H1 (cell line): ENCODE results near the gene FOSL1. TPM values are rescaled to one million over a fixed set of nuclear protein-coding genes. Genes with fewer than 3 reads are reported as not detected.

ENCODE experiments used
- CTCF ChIA-PET: fragments of 300-600 bp; sonication (Branson Sonifier 250); formaldehyde crosslinking; loops from one replicate; lab custom pipeline; 2021; ENCODE audit not compliant: partially characterized antibody; lab: Charles Lee
- POLR2A ChIA-PET: fragments of 300-600 bp; sonication (Branson Sonifier 250); formaldehyde crosslinking; loops from one replicate; lab custom pipeline; 2021; ENCODE audit warnings: inconsistent platforms; ENCODE audit not compliant: partially characterized antibody; lab: Charles Lee
- DNase-seq, 2 experiments: peaks; one replicate each; pipeline versions ENCODE4 v3.0.0 to v3.0.0-alpha.2; 2010 to 2022; ENCODE audit warnings: low spot score in 2 of 2, low read depth in 1 of 2, mixed read lengths in 1 of 2
- FAIRE-seq: peaks from 2 replicates; lab custom pipeline; 2011; peaks lifted over from hg19 to GRCh38; lab: Jason Lieb, UNC
- H2AFZ ChIP-seq: 2 replicates; pipeline ENCODE4 v1.8.1; 2012; ENCODE audit warnings: low read length, inconsistent platforms
- H2AK5ac ChIP-seq: 2 replicates; pipeline ENCODE4 v1.6.1; 2013; ENCODE audit warnings: low read depth, low read length
- H2BK120ac ChIP-seq: replicated peaks from 2 replicates; pipeline ENCODE3; 2013; ENCODE audit warnings: low read depth, low read length, inconsistent platforms
- H2BK12ac ChIP-seq: 2 replicates; pipeline ENCODE4 v1.6.1; 2013; ENCODE audit warnings: low read depth, low read length
- H2BK15ac ChIP-seq: 2 replicates; pipeline ENCODE4 v1.6.1; 2013; ENCODE audit warnings: low read length
- H2BK20ac ChIP-seq: 2 replicates; pipeline ENCODE4 v1.6.1; 2013; ENCODE audit warnings: low read length
- H2BK5ac ChIP-seq: 2 replicates; pipeline ENCODE4 v1.6.1; 2013; ENCODE audit warnings: low read depth, low read length
- H3K14ac ChIP-seq: 2 replicates; pipeline ENCODE4 v1.6.1; 2013; ENCODE audit warnings: inconsistent platforms; ENCODE audit not compliant: insufficient read length
- H3K18ac ChIP-seq: 2 replicates; pipeline ENCODE4 v1.6.1; 2013; ENCODE audit warnings: low read length; ENCODE audit errors: extremely low read depth
- H3K23ac ChIP-seq: 2 replicates; pipeline ENCODE4 v1.6.1; 2013; ENCODE audit warnings: inconsistent platforms; ENCODE audit not compliant: insufficient read length
- H3K23me2 ChIP-seq: 2 replicates; pipeline ENCODE4 v1.6.1; 2013; ENCODE audit warnings: low read depth, low read length
- H3K27ac ChIP-seq: 2 replicates; pipeline ENCODE4 v1.6.1; 2011; ENCODE audit warnings: low read depth, low read length, inconsistent platforms
- H3K27me3 ChIP-seq, 4 experiments: replicated peaks in 1 of 4; 1 replicate in 1 of 4; 2 replicates in 3 of 4; pipeline versions ENCODE4 v1.6.1 to v1.8.1; 2011 to 2013; ENCODE audit warnings: low read length in 3 of 4, mild to moderate bottlenecking in 3 of 4, inconsistent platforms in 2 of 4, mixed read lengths in 2 of 4, moderate library complexity in 1 of 4; ENCODE audit not compliant: control insufficient read depth in 3 of 4, insufficient read depth in 3 of 4; ENCODE audit errors: extremely low read depth in 1 of 4
- H3K36me3 ChIP-seq, 4 experiments: 2 replicates each; pipeline versions ENCODE4 v1.6.1 to v1.8.1; 2011 to 2013; ENCODE audit warnings: mild to moderate bottlenecking in 4 of 4, low read length in 3 of 4, moderate library complexity in 2 of 4, control low read depth in 1 of 4, inconsistent platforms in 1 of 4; ENCODE audit not compliant: insufficient read depth in 4 of 4, control insufficient read depth in 2 of 4
- H3K4ac ChIP-seq: replicated peaks from 2 replicates; pipeline ENCODE3; 2013; ENCODE audit warnings: low read length, low read depth, mixed read lengths, inconsistent platforms; ENCODE audit not compliant: insufficient read length
- H3K4me1 ChIP-seq, 4 experiments: replicated peaks in 1 of 4; 1 replicate in 1 of 4; 2 replicates in 3 of 4; pipeline versions ENCODE4 v1.6.1 to v1.8.1; 2011 to 2013; ENCODE audit warnings: low read length in 3 of 4, inconsistent platforms in 2 of 4, mixed read lengths in 1 of 4; ENCODE audit not compliant: insufficient read depth in 4 of 4, control insufficient read depth in 3 of 4
- H3K4me2 ChIP-seq, 2 experiments: 2 replicates each; pipeline versions ENCODE4 v1.6.1 to v1.8.1; 2011 to 2013; ENCODE audit warnings: low read depth in 2 of 2, low read length in 2 of 2, control low read depth in 1 of 2, inconsistent platforms in 1 of 2, mild to moderate bottlenecking in 1 of 2; ENCODE audit not compliant: insufficient read depth in 1 of 2
- H3K4me3 ChIP-seq, 4 experiments: fragments of 200-600, 300-600 bp in 1 of 4; sonication (generic), shearing (Covaris generic), sonication (Bioruptor Twin) in 1 of 4; 2 replicates each; pipeline versions ENCODE4 v1.5.1 to v1.8.1; 2011 to 2016; ENCODE audit warnings: low read length in 4 of 4, low read depth in 3 of 4, control low read depth in 2 of 4, inconsistent platforms in 2 of 4, mild to moderate bottlenecking in 2 of 4, mixed read lengths in 1 of 4, moderate library complexity in 1 of 4; ENCODE audit not compliant: insufficient read depth in 2 of 4; ENCODE audit errors: extremely low read depth in 1 of 4
- H3K56ac ChIP-seq: replicated peaks from 2 replicates; pipeline ENCODE3; 2013; ENCODE audit warnings: low read depth, mild to moderate bottlenecking, mixed read lengths, low read length, inconsistent platforms; ENCODE audit not compliant: insufficient read length
- H3K79me1 ChIP-seq: 2 replicates; pipeline ENCODE4 v1.6.1; 2013; ENCODE audit warnings: low read depth, low read length, control low read depth
- H3K79me2 ChIP-seq, 2 experiments: 2 replicates each; pipeline versions ENCODE4 v1.6.1 to v1.8.1; 2012 to 2013; ENCODE audit warnings: low read length in 2 of 2, mild to moderate bottlenecking in 2 of 2, inconsistent platforms in 1 of 2; ENCODE audit not compliant: insufficient read depth in 2 of 2, control insufficient read depth in 1 of 2
- H3K9ac ChIP-seq, 4 experiments: replicated peaks in 1 of 4; 1 replicate in 1 of 4; 2 replicates in 3 of 4; pipeline versions ENCODE4 v1.6.1 to v1.8.1; 2011 to 2013; ENCODE audit warnings: low read depth in 3 of 4, low read length in 3 of 4, control low read depth in 2 of 4, mild to moderate bottlenecking in 2 of 4, moderate library complexity in 2 of 4, inconsistent platforms in 1 of 4; ENCODE audit errors: extremely low read depth in 1 of 4
- H3K9me3 ChIP-seq, 2 experiments: 2 replicates each; pipeline versions ENCODE4 v1.6.1 to v1.8.1; 2012 to 2013; ENCODE audit warnings: mild to moderate bottlenecking in 2 of 2, moderate library complexity in 2 of 2, control low read depth in 1 of 2, inconsistent platforms in 1 of 2, low read depth in 1 of 2, low read length in 1 of 2, mixed read lengths in 1 of 2; ENCODE audit not compliant: insufficient read depth in 2 of 2
- H4K20me1 ChIP-seq, 2 experiments: replicated peaks in 1 of 2; 2 replicates each; pipeline versions ENCODE3 to v1.8.1; 2011 to 2013; ENCODE audit warnings: inconsistent platforms in 2 of 2, low read length in 2 of 2, mild to moderate bottlenecking in 1 of 2; ENCODE audit not compliant: insufficient read depth in 2 of 2, control insufficient read depth in 1 of 2
- H4K5ac ChIP-seq: 2 replicates; pipeline ENCODE4 v1.6.1; 2013; ENCODE audit warnings: low read length, low read depth, mixed read lengths, inconsistent platforms; ENCODE audit not compliant: insufficient read length
- H4K8ac ChIP-seq: 2 replicates; pipeline ENCODE4 v1.8.0; 2013; ENCODE audit warnings: mild to moderate bottlenecking, moderate library complexity, low read length, inconsistent platforms; ENCODE audit not compliant: insufficient read depth; ENCODE audit errors: extremely low read depth
- H4K91ac ChIP-seq: replicated peaks from 2 replicates; pipeline ENCODE3; 2013; ENCODE audit warnings: low read length, mixed read lengths, inconsistent platforms; ENCODE audit not compliant: insufficient read length
- BRCA1 ChIP-seq: IDR thresholded peaks from 2 replicates; pipeline ENCODE4 v1.6.1; 2012; ENCODE audit warnings: low read depth, low read length, improper control_type of control experiment
- CTBP2 ChIP-seq: IDR thresholded peaks from 2 replicates; pipeline ENCODE4 v1.7.0; 2011; ENCODE audit warnings: borderline replicate concordance, mild to moderate bottlenecking, moderate library complexity, mixed read lengths, low read length; ENCODE audit not compliant: insufficient read depth, insufficient read length
- FOSL1 ChIP-seq: IDR thresholded peaks from 2 replicates; pipeline ENCODE4 v1.6.1; 2011; ENCODE audit warnings: mild to moderate bottlenecking, low read depth, low read length, moderate library complexity; ENCODE audit not compliant: insufficient read depth
- MAFK ChIP-seq: IDR thresholded peaks from 2 replicates; pipeline ENCODE4 v1.6.1; 2012; ENCODE audit warnings: low read depth, mild to moderate bottlenecking, improper control_type of control experiment, low read length
- RAD21 ChIP-seq, 2 experiments: IDR thresholded peaks in 1 of 2; conservative IDR thresholded peaks in 1 of 2; 2 replicates each; pipeline ENCODE4 v1.6.1; 2011; ENCODE audit warnings: low read depth in 2 of 2, low read length in 2 of 2, improper control_type of control experiment in 1 of 2, inconsistent platforms in 1 of 2, mild to moderate bottlenecking in 1 of 2, moderate library complexity in 1 of 2
- RBBP5 ChIP-seq: IDR thresholded peaks from 2 replicates; pipeline ENCODE4 v1.7.1; 2012; ENCODE audit warnings: low read depth, mild to moderate bottlenecking, inconsistent platforms, low read length, moderate library complexity, borderline replicate concordance
- SIX5 ChIP-seq: IDR thresholded peaks from 2 replicates; pipeline ENCODE4 v1.6.1; 2011; ENCODE audit warnings: mild to moderate bottlenecking, low read depth, low read length
- SP1 ChIP-seq: IDR thresholded peaks from 2 replicates; pipeline ENCODE4 v1.6.1; 2011; ENCODE audit warnings: low read depth, low read length
- WGBS, 2 experiments: shearing (Covaris generic) in 1 of 2; methylation state at CpG; one replicate each; pipeline versions ENCODE4 v1.1.6 to v1.1.7; 2013 to 2015; ENCODE audit warnings: low lambda C conversion rate in 2 of 2, mixed read lengths in 2 of 2, inconsistent platforms in 1 of 2, low coverage in 1 of 2, missing lambda C conversion rate in 1 of 2; ENCODE audit not compliant: insufficient replicate concordance in 2 of 2, insufficient coverage in 1 of 2, insufficient read length in 1 of 2; ENCODE audit errors: extremely low coverage in 1 of 2, missing lambda C conversion rate in 1 of 2; 5-methylcytosine and 5-hydroxymethylcytosine counted together
- polyA plus RNA-seq, 7 experiments: library from polyadenylated mRNA; depleted of rRNA in 3 of 7; stranded (reverse) in 5 of 7; unstranded in 2 of 7; fragments of >200 nt in 5 of 7; fragments of 200-250 nt in 2 of 7; gene quantifications; 1 replicate in 5 of 7; 2 replicates in 1 of 7; 4 replicates in 1 of 7; pipeline versions ENCODE4 v1.2.1 to v1.2.3, GENCODE V29; 2011 to 2013; ENCODE audit warnings: missing spikeins in 2 of 7, mixed read lengths in 2 of 7
- total RNA-seq: library from RNA; stranded (reverse); fragmentation: NEBNext Ultra II Directional; extraction: Animal tissue kit (Norgen Biotek cat#: 25700); gene quantifications from 2 replicates; pipeline ENCODE4 v1.2.1, GENCODE V29; 2021

FOSL1 gene
- total and polyA plus RNA-seq, 2 of the 8 experiments (the other 6 are each of a cell fraction or from before 2014, with no cell fraction given): 6.3 to 7.2 TPM

GRCh38 chr11:65892661-65893317, 7.4 kb downstream of the FOSL1 start:
- H3K23me2 ChIP-seq: peaks cover 20% of the 10 kb centered on the region
- H2BK120ac ChIP-seq: no peak overlapping the region
- no peak overlapping the region for H4K5ac ChIP-seq
- H3K14ac ChIP-seq: no peak overlapping the region
- peak overlapping the region; percentile 9 to 94; a peak in 2 of 4 replicates for H3K4me2 ChIP-seq
- POLR2A ChIA-PET: interaction anchor here (0.8 to 39.7 kb wide), 8 partner anchors 7 to 172 kb away, joined by 3 to 1071 read pairs (median 11); partner anchors contain the start of genes C11orf68, CFL1, EFEMP2 and FOSL1
- H4K8ac ChIP-seq: no peak overlapping the region; the same call in 1 of the 2 replicates
- no peaks in the 10 kb centered on the region for H3K9me3 ChIP-seq
- H3K4ac ChIP-seq: no peak overlapping the region
- no peak for TF ChIP-seq RAD21 (IDR thresholded peaks at IDR 0.05 in 1 of 2, conservative IDR thresholded peaks at IDR 0.05 in 1 of 2; ENCODE audit: low read depth in 2 of 2, low read length in 2 of 2)
- no peak for TF ChIP-seq FOSL1
- TF ChIP-seq BRCA1: no peak
- no peak for TF ChIP-seq CTBP2
- TF ChIP-seq MAFK: no peak
- no peak for TF ChIP-seq SP1
- no peak for TF ChIP-seq RBBP5
- TF ChIP-seq SIX5: no peak
- H2BK12ac ChIP-seq: no peak overlapping the region
- CTCF ChIA-PET: interaction anchor here (0.6 to 19.6 kb wide), 15 partner anchors 7 to 307 kb away, joined by 3 to 283 read pairs (median 30); partner anchors contain the start of genes AP5B1, C11orf68, CFL1 and EFEMP2
- H4K20me1 ChIP-seq: peaks cover 0 to 4% of the 10 kb centered on the region in 2 experiments
- H3K36me3 ChIP-seq: no peaks in the 10 kb centered on the region
- H3K4me3 ChIP-seq: peak overlapping the region in 1 of 4 experiments; percentile 82; a peak in 1 of 8 replicates
- DNase-seq: no peak
- H2BK5ac ChIP-seq: no peak overlapping the region
- no peak overlapping the region for H3K27ac ChIP-seq
- 93% methylated on average over 10 of the region's 10 CpGs; no CpG with 5 or more reads in 1 of the 2 experiments for WGBS, 2 experiments
- H3K56ac ChIP-seq: no peak overlapping the region
- no peak overlapping the region for H2AFZ ChIP-seq
- H2BK15ac ChIP-seq: peak overlapping the region; percentile 88; the same call in 1 of the 2 replicates
- peaks cover 0 to 14% (median 8%) of the 10 kb centered on the region in 4 experiments; a peak in 6 of 7 replicates for H3K27me3 ChIP-seq
- no peak overlapping the region for H3K9ac ChIP-seq
- H2AK5ac ChIP-seq: no peak overlapping the region
- no peak overlapping the region for H4K91ac ChIP-seq
- no peak overlapping the region for H2BK20ac ChIP-seq
- peaks cover 0 to 28% (median 8%) of the 10 kb centered on the region in 4 experiments; a peak in 5 of 7 replicates for H3K4me1 ChIP-seq
- H3K79me1 ChIP-seq: no peaks in the 10 kb centered on the region; the same call in 1 of the 2 replicates
- no peak for FAIRE-seq
- no peaks in the 10 kb centered on the region for H3K79me2 ChIP-seq
- no peak overlapping the region for H3K18ac ChIP-seq
- H3K23ac ChIP-seq: no peak overlapping the region
